ENCODE measurements around the gene SLC26A8.
"Not testable (repeated sequence)": the region's sequence is repeated elsewhere in the genome, so short reads cannot be mapped to it uniquely, and the experiment has no call there.

Gene SLC26A8

DNA sequence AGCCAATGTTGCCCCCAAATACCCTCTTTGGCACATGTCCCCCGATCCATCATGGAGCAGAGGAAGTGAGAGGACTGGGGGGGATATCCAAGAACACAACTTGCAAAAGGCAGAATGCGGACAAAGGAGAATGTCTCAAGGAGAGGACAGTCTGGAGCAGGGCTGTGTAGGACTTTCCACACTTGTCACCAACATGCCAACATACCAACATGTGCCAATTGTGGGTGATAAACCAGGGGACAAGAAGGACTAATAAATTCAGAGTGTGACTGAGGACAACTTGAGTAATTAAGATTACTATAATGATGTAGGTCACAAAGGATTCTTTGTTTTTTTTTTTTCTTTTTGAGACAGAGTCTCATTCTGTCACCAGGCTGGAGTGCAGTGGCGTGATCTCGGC lies 8.8 kb downstream of the SLC26A8 start:
- DNase-seq (ENCODE audit: low spot score) = no peak

DNA sequence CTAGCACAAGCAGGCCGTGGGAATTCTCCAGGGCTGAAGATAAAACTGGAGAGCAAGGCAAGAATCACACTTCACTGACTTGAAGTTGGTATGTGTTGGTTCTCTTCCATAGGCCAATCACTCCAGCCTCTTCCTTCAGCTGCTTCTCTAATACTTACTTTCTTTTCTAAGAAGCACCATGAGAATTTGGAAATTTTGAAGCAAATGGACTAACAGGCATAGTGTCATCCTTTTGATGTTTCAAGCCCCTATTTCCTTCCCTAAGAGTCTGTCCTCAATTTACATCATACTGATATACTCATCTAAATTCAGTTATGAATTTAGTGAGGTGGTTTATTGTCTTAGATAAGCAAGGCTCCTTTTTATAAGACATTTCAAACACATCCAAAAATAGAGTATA lies 24.0 kb downstream of the SLC26A8 start:
- DNase-seq (ENCODE audit: low spot score) = no peak

DNA sequence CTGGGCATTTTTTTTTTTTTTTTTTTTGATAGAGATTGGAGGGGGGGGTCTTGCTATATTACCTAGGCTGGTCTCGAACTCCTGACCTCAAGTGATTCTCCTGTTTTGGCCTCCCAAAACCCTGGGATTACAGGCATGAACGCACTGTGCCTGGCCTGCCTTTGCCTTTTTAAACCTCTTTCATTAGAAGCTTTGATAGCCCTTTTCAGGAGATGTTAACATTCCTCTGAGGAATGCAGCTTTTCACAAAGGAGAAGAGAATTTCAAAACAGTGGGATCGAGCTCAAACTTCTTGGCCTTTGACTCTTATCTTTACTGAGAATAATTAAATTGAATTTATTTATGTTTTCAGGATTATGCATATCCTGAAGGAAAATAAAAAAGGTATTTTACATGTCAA lies 31.3 kb downstream of the SLC26A8 start:
- DNase-seq (ENCODE audit: low spot score) = no peak

DNA sequence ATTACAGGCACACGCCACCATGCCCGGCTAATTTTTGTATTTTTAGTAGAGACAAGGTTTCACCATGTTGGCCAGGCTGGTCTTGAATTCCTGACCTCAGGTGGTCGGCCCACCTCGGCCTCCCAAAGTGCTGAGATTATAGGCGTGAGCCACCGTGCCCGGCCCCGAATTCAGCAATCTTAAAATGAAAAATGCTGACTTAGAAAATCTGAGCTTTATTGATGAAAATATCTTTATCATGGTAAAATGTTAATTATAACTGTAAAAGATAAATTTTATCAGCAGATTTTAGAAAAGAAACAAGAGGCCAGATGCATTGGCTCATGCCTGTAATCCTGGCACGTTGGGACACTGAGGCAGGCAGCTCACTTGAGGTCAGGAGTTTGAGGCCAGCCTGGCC lies 36.4 kb downstream of the SLC26A8 start:
- not testable (repeated sequence) for DNase-seq (ENCODE audit: low spot score)

DNA sequence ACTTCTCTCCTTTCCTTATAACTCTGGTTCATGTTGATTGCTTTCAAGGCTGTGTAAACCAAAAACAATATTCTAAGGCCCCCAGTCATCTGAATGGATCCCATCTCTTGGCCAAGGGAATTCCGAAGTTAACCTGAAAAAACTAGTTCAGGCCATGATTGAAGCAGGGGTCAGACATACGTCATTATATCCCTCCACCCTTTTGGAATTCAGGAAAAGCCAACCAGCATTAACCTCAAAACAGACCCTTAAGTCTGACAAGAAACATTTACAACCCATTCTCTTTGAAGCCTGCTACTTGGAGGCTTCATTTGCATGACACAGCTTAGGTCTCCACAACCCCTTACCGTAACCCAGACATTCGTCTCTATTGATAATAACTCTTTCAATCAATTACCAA lies 39.7 kb downstream of the SLC26A8 start:
- DNase-seq (ENCODE audit: low spot score) = no peak

DNA sequence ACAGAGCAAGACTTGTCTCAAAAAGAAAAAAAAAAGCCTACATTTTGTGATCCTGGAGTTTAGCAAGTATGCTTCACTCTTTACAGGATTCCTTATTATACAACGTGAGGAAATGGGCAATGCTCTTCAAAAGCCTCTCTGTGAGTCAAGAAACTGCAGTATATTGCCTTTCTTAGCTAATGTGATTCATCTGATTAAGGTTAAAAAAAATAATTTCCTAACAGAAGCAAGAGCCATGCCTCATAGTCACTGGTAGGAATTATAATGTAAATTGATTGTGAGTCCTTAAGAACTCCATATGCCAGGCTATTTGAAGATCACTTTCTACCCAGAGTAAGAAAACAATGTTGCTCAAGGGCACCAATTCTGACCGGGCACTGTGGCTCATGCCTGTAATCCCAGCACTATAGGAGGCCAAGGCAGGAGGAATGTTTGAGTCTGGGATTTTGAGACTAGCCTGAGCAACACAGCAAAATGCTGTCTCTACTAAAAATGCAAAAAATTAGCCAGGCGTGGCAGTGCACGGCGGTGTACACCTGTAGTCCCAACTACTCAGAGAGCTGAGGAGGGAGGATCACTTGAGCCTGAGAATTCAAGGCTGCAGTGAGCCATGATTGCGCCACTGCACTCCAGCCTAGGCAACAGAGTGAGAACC lies 43.3 kb downstream of the SLC26A8 start:
- no peak for DNase-seq (ENCODE audit: low spot score)

DNA sequence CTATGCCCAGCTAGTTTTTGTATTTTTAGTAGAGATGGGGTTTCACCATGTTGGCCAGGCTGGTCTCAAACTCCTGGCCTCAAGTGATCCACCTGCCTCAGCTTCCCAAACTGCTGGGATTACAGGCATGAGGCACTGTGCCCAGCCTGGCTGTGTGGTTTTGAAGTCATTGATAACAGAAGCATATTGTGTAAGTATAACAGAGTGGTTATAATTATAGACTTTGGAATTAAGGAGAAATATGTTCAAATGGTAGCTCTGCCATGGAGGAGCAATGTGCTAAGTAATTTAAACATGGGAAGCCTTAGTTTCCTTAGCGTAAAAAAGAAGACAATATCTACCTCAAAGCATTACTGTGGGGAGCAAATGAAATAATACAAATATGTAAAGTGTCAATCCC lies 44.3 kb downstream of the SLC26A8 start:
- not testable (repeated sequence) for DNase-seq (ENCODE audit: low spot score)

DNA sequence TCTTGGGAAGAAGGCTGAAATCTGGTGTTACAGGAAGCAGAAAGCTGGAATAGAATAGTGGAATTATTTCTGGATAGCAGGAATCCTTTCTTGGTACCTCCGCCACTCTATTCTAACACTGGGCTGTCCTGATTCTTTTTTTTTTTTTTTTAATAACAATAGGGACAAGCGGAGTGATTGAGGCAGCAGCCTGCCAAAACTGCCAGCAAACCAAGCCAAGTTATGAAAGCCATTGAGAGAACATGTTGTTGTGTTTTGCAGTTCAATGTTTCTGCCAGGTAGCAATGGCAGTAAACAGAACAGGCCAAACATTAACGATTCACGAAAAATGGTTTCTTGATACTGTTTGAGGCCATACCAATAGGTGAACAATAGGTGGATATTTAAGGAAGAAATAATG lies 47.1 kb downstream of the SLC26A8 start:
- DNase-seq (ENCODE audit: low spot score) = no peak

DNA sequence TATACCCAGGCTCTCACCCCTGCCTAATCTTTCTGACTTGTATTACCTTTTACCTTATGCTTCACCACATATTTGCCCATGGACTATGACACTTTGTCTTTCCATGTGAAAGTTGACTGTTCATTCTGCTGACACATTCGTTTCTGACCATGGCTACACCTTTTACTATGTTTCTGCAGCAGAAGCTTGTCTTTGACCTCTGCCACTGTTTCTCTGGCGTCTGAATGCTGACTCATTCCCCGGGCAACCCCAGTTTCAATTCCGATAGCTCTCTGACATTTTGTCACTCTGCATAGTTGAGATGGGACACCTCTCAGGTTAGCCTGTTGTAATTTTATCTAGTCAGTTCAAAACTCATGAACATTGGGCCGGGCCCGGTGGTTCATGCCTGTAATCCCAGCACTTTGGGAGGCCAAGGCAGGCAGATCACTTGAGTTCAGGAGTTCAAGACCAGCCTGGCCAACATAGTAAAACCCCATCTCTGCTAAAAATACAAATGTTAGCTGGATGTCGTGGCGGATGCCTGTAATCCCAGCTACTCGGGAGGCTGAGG lies 50.7 kb downstream of the SLC26A8 start:
- no peak for DNase-seq (ENCODE audit: low spot score)

DNA sequence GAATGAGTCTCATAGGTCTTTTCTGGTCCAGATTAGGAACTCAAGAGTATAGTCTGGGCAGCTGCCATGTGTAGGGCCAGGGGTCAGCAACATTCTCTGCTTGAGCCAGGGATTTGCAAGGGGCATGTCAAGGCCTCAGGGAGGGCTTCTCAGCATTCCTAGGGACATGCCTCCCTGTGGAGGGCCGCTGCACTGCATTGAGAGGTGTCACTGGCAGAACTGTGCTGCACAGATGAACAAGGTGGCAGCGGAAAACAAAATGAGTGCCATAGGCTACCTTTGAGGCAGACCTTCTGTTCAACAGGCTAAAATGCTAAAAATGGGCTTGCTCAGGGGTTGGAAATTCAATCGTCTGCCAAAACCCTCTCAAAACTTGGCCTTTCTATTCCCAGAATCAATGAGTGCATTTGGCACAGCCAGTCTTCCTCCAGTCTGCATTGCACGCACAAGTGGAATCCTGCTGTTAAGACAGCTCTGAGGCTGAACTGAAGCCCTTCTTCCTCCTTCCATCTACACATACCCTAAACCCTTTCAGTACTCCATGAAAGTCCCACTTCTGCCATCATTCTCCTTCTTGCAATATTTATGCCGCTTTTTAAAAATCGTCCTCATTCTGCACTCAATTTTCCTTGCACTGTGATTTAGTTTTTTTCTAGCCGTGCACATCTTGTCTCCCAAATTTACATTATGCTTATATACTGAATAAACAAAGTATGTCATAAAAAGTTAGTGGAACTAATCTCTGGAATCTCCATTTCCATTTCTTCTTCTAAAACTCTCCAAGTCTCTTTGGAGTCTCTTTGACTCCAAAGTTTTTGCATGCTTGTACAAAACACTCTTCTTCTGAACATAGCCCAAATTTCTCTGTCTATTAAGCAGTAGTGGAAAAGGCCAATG lies 51.7 kb downstream of the SLC26A8 start:
- no peak for DNase-seq (ENCODE audit: low spot score)

DNA sequence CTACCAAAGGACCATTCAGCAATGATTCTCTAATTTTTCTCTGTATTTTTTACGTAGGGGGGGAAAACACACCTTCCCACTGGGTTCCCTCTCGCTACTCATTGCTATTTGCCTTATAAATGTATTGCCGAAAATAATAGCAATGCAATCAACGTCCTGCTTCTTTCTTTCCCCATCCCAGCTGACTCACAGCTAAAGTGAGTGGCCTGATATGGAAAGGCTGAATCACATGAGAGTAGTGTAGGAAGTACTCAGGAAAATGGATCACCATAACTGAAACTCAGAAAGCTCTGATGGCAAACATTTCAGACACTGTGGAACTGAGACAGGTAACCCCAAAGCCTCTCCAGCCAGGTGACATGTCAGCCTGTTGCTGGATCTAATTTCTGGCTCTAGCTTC lies 54.3 kb downstream of the SLC26A8 start:
- DNase-seq (ENCODE audit: low spot score) = peak; percentile 70

DNA sequence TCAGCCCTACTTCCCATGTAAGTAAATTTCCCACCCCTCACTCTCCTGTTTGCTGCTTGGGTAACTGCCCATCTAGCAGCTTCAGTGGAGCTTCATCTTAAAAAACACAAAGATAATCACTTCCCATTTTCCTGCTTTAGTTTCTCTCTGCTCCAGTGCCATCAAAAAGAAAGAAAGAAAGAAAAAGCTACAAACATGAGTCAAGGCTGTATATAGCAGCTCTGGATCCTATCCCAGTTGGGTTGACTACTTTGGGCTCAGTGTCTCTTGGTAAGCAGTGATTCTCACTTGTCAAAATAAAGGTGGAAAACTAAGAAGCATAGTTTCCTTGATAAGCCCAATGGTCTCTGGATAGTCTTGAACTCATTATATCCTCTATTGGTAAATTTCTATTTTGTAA lies 54.8 kb downstream of the SLC26A8 start:
- no peak for DNase-seq (ENCODE audit: low spot score)

DNA sequence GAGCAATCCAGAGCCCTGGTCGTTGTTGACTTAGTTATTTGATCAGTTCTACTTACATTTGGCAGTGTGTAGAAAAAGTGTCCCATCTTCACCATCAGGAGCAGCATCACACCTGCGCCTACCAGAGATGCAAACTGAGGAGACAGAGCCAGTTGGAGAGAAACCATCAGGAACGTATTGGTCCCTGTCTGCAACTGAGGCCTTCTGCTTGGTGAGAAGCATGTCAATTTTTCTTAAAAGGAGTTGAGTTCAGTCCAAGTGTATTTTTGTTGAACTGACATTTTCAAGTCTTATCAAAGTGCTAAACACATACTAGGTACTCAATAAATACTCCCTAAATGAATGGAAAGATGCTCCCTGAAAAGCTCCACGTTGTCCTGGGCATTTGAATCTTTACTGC lies 55.6 kb downstream of the SLC26A8 start:
- no peak for DNase-seq (ENCODE audit: low spot score)

DNA sequence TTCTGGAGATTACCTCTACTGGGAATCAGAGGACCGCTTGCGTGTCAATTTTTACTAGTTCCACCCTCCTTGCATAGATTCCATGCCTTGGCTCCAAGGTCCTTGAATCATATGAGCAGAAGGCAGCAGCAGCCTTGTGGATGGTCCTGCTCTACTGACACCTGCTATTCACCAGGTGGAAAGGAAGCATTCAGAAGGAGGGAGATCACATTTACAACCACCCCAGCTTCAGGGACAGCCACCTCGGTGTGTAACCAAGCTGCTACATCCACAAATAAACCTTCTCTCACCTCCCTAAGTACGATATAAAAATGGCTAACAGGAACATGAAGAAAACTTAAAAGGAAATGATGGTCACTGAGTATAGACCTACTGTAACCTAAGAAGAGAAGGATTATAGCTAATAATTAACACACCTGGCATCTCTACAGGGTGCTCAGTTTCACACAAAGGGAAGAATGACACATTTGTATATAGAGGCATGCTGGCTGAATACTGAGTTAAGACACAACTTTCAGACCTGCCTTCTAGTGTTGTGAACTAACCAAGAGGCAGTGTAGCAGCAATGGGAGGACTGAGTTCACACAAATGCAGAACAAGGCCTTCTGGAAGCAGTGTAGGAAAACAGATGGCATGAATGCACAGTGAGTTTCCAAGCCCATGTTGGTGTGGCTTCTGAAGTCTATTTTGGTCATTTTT lies 57.2 kb downstream of the SLC26A8 start:
- DNase-seq (ENCODE audit: low spot score) = no peak

DNA sequence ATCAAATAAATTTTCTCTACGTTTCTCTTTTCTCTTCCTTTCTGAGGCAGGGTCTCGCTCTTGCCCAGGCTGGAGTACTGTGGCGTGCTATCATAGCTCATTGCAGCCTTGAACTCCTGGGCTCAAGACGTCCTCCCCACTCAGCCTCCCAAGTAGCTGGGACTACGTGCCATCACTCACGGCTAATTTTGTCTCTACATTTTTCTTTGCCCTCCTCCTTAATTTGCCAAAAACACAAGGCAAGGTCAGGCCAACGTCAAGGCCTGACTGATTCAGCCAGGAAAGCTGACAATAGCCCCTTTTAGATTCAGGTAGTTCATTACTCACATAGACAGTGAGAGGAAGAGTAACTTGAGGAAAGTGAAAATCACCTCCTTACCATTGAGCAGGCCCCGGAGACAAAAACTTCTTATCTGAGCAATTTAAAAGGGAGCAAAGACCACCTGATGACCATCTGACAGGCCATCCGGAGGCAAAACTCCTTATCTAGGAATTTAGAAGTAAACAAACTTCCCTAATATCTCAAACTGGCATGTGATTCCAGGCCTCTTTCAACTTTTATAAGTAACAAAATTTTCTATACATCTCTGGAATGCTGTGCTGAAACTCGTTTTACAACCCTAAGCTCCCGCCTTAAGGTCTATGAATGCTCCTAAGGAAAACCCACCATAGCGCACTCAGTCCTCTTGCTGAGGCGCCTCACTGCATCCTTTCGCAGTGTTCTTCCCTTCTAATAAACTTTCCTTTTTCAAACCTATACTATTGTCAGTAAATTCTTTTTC lies 61.5 kb downstream of the SLC26A8 start:
- DNase-seq (ENCODE audit: low spot score) = no peak

DNA sequence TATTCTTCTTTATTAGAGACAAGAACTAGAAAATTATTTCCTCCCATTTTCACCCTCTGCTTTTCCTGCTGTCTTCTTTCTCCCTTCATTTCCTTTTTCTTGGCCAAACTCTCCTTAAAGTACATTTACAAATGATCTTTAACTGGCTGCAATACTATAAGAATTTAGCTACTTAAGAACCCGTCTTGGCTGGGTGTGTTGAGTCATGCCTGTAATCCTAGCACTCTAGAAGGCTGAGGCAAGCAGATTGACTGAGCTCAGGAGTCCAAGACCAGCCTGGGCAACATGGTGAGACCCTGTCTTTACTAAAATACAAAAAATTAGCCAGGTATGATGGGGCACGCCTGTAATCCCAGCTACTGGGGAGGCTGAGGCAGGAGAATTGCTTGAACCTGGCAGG lies 64.3 kb downstream of the SLC26A8 start:
- DNase-seq (ENCODE audit: low spot score) = no peak

DNA sequence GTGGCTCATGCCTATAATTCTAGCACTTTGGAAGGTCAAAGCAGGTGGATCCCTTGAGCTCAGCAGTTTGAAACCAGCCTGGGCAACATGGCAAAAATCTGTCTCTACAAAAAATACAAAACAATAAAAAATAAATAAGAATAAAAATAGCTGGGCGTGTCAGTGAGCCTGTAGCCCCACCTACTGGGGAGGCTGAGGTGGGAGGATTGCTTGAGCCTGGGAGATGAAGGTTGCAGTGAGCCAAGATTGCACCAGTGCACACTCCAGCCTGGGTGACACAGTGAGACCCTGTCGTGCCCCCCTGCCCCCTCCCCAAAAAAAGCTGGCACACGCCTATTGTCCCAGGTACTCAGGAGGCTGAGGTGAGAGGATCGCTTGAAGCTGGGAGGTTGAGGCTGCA lies 68.5 kb downstream of the SLC26A8 start:
- no peak for DNase-seq (ENCODE audit: low spot score)

DNA sequence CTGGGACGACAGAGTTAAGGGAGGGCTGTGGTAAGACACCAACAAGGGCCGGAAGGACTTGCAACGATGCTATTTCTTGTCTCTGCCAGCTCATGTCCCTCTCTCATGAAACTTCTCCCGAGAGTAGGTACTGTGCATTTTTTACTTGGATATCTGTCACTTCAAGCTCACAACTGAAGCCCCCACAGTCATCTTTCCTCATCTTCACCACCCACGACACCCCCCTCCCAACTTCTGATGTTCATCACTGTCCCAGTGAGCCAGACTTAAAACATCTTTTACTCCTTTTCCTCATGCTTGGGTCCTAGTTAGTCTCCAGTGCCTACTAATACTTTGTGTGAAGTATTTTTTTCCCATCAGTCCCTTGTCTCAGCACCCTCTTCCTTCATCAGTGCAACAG lies 68.9 kb downstream of the SLC26A8 start:
- DNase-seq (ENCODE audit: low spot score) = no peak

DNA sequence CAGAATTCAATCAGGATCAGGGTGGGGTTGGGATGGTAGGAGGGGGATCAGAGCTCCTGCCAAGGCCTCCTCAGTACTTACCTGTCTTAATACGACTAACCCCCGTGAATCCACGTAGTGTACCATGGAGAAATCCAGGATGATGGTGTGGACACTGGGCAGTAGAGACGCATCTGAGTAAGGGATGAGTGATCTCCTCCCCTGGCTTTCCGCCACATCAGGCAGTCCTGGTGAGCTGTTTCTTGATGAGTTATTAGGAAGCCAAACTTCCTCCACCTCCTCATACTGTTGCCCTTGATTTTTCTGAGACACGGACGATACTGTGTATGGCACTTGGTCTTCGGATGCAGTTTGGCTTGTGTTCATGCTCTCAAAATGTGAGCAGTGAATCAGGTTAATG lies 69.4 kb downstream of the SLC26A8 start:
- no peak for DNase-seq (ENCODE audit: low spot score)

DNA sequence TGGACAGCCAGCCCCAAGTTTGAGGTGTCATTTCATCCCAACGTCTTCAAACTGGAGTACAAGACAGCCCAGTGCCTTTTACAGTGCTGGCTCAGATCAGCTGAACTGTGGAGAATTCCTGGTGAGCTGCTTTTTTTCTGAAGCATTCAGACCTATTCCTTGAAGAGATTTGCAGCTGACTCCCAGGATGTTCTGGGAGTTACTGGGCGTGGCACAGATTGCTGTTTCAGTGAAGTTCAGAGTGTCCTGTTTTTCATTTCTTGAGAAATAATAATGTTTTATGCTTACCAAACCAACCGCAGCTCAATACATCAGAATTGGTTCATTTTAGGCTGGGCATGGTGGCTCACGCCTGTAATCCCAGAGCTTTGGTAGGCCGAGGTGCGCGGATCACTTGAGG lies 70.1 kb downstream of the SLC26A8 start:
- no peak for DNase-seq (ENCODE audit: low spot score)

DNA sequence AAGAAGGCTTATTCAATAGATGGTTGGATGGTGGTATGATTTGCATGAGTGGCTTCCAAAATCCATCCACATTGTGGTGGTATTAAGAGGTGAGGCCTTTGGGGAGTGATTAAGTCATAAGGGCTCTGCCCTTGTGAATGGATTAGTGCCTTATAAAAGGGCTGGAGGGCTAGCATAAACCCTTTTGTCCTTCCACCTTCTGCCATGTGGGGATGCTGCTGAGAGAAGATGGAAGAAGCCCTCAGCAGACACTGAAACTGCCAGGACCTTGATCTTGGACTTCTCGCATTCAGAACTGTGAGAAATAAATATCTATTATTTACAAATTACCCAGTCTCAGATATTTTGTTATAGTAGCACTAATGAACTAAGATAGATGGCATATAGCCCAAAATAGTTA lies 75.7 kb downstream of the SLC26A8 start:
- no peak for DNase-seq (ENCODE audit: low spot score)

DNA sequence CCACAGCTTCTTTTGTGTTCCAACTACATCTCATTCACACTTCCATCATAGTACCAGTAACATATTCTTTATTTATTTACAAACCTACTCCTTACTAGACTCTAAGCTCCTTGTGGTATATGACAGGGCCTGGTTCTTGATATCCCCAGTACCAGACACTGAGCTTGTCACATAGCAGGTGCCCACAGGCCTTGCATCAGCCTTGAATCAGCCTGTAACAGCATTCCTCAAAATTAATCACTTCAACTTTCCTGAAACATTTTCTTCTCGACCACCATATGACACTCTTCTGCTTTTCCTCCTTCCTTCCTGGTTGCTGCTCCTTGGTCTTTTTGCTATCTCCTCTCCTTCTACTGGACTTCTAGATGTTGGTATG lies 78.8 kb downstream of the SLC26A8 start:
- DNase-seq (ENCODE audit: low spot score) = no peak
